Measurements from ENCODE around the gene PITPNM1.
"Not testable (repeated sequence)": the region's sequence is repeated elsewhere in the genome, so short reads cannot be mapped to it uniquely, and the experiment has no call there.

PITPNM1 gene

DNA sequence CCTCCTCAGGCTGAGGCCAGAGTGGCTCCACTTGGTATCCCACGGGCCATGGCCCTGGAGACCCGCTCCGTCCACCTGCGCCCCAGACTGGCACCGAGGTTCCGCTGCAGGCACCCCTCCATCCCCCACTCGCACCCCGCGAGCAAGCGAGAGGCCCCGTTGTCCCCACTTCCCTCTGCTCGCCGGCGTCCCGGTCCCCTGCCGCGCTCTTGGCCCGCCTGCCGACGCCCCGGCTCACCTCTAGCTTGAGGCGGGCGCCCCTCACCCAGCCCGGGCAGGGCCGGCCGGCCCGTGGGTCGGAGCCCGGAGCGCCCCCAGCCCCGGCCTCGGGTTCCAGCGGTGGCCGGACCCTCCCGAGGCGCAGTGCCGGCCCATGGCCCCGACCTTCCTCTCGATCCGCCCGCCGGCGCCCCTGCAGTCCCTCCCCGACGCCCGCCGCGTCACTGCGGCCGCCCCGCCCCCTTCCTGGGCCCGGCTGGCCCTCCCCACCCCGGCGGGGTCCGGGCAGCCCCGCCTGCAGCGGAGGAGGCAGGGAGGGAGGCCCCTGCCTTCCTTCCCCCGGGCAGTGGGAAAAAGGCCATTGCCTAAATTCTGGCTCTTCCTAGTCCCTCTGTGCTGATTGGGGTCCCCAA is at the start of gene PITPNM1:
Gene PITPNM1 (minus strand): TSS at position 414 of the 632 bp plus-strand sequence. CDS start 1,183 bp downstream, outside the sequence.
- DNase-seq (ENCODE audit: low read depth), result peak; percentile 55

DNA sequence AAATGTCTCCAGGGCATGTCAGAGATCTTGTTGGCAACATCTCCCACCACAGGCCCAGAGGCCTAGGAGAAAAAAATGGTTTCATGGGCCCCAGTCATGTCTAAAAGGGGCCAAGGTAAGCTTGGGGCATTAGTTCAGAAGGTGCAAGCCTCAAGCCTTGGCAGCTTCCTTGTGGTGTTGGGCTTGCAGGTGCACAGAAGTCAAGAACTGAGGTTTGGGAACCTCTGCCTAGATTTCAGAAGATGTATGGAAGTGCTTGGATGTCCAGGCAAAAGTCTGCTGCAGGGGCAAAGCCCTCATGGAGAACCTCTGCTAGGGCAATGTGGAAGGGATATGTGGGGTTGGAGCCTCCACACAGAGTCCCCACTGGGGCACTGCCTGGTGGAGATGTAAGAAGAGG is 46.5 kb upstream of the PITPNM1 start:
- DNase-seq (ENCODE audit: low read depth), result not testable (repeated sequence)

GRCh38 chr11:67551127-67551526 is 46.0 kb upstream of the PITPNM1 start:
- DNase-seq (ENCODE audit: low read depth), result no peak

GRCh38 chr11:67548555-67549110 is 43.5 kb upstream of the PITPNM1 start:
- no peak for DNase-seq (ENCODE audit: low read depth)

- not testable (repeated sequence) for DNase-seq (ENCODE audit: low read depth)
Measured at GRCh38 chr11:67548112-67548511, 42.9 kb upstream of the PITPNM1 start.

DNA sequence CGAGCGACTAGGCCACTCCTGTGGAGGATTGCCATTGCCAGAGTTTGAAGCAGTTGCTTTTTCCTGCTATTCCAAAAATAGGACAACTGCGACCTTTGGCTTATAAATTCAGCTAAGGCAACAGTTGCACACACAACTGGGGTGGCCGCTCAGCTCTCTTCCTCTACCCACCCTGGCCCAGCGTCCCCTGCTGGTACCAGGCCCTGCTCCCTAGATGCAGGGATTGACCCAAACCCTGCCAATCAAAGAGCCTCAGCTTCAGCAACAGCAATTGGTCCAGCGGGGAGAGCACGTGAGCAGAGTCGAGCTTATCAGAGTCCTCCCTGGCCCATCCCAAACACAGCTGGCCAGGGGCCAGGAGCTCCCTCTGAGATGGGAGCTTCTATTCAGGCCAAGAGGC is 40.1 kb upstream of the PITPNM1 start:
- no peak for DNase-seq (ENCODE audit: low read depth)

DNA sequence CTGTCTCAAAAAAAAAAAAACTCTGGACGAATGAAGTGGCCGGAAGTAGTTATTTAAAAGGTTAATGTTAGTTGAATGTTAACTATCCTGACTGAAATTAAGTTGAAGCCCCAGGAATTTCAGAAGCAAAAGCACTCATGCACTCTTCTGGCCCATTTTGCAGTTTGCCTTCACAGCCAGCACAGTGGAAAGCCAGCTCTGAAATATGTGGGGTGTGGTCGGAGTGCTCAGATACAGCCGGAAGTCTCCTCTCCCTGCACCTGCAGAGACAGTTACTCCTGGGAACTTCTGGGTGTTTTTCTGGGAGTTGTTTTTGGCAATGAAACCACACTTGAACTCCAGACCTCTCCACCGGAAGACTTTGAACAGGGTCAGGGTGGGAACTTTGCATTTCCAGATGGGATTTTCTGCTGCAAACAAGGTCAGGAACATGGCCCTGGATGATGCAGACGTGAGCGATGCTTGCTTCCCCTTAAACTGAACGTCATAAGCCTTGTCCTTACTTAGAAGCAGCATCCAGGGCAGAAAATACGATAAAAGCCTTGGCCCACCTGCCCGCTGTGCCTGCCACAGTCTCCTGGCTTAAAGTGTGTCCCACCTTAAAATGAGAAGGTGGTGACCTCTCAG is 39.6 kb upstream of the PITPNM1 start:
- no peak for DNase-seq (ENCODE audit: low read depth)

DNA sequence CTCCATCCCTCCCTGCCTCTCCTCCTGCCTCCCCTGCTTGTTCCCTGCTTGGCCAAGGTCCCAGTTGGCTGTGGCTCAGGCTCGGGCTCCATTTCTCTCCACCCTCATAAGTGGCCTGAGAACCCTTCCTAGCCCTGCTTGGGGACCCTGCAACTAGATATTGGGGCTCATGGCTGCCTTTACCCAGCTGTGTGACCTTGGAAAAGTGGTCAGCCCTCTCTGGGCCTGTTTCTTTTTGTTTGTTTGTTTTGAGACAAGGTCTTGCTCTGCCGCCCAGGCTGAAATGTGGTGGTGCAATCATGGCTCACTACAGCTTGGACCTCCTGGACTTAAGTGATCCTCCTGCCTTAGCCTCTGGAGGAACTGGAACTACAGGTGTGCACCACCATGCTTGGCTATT is 38.4 kb upstream of the PITPNM1 start:
- DNase-seq (ENCODE audit: low read depth), result no peak

- no peak for DNase-seq (ENCODE audit: low read depth)
Measured at GRCh38 chr11:67542971-67543370, 37.8 kb upstream of the PITPNM1 start.

DNA sequence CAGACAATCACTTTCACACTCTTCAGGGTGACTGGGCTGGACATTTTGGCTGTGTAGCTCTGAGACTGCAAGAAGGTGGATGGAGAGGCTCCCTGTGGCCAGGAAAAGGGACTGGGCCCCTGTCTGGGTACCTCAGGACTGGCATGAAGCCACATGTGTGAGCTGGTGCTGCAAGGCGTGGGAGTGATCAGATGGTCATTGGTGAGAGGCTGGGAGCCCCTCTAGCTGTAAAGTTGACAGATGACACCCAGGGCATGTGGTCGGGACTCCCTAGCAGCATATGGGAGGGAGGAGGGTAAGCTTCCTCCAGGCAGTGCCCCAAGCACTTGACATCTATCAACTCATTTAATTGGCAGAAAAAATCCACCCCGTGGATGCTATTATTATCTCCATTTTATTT is 37.0 kb upstream of the PITPNM1 start:
- no peak for DNase-seq (ENCODE audit: low read depth)

DNA sequence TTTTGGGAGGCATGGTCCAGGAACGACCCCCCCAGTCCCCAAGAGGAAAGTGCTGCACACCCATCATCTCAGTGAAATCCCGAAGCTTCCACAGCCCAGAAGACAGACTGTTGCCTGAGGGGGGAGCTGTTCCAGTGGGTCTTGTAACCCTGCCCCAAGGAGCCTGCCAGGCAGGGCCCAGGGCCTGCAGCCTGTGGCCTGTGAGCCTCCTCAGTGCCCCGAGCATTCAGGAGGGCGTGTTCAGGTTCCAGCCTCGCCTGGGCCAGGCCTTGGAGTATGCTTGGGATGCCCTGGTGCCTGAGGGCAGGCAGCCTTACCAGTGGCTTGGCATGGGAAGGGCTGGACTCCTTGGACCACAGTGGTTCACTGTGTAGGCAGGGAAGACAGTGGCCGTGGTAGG is 36.0 kb upstream of the PITPNM1 start:
- DNase-seq (ENCODE audit: low read depth), result no peak

GRCh38 chr11:67539550-67539949 is 34.4 kb upstream of the PITPNM1 start:
- DNase-seq (ENCODE audit: low read depth), result no peak

DNA sequence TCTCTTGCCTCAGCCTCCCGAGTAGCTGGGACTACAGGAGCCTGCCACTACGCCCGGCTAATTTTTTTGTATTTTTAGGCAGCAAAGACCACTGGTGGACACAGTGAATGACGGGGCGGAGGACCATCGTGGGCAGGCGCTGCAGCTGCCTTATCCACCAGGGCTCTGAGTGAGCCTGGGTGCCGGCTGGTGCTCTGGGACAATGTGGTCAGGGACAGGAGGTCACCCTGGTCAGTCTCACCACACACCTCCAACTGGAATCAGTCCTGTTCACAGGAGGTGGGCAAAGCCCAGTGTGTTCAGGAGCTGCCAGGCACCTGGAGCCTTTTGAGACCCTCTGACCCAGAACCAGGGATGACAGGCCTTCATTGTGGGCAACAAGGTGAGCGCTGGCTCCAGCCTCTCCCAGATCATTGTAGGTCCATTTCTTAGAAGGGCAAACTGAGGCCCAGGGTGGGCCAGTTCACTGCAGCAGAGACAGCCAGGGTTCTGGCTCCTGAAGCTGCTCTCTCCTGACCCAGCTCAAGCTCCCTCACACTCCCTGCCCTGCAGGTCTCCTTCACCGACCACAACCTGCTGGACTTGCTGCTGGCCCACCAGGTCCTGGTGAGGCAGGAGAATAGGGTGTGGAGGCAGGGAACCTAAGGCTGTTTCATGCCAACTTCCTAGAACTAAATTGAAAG is 33.8 kb upstream of the PITPNM1 start:
- DNase-seq (ENCODE audit: low read depth), result no peak

GRCh38 chr11:67538306-67538705 is 33.1 kb upstream of the PITPNM1 start:
- no peak for DNase-seq (ENCODE audit: low read depth)

DNA sequence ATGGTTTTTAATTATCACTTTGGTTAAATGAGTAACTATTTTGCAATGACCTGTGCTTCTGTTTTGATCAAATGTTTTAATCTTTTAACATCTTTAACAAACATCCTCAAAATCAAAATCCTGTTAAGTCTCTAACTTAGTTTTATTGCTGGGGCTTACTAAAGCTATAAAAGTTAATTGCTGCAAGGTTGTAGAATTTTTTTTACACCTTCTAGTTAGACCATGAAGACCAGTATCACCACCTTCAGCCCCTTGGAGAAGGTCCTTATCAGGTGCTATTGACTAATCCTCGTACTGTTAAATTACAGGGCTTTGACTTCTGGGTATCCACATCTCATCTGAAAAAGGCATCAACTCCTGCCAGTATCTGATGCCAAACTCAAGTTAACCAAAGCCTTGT is 30.4 kb upstream of the PITPNM1 start:
- DNase-seq (ENCODE audit: low read depth), result no peak

DNA sequence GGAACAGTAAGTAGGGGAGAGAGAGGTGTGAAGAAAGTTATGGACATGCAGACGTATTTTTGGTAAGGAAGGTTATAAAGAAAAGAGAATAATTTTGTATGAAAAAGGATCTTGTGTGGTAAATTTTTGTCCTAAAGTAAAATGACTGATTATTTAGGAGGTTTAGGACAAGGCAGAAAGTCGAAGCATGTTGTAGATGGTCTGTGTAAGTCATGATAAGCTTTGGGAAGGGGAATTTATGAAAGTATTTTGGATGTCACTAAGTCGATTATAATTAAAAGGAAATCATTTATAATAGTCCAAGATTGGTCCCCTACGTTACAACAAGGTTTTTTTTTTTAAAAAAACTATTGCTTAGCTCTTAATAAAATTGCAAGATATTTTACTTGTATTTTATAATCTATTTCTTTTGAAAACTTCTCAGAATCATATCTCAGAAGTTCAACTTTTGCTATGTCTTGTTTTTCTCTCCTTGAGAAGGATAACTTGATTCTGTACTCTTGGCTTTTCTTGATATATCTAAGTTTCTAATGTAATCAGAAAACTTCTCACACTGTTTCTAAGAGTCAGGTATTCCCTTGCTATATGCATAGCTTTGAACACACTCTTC is 29.0 kb upstream of the PITPNM1 start:
- no peak for DNase-seq (ENCODE audit: low read depth)

DNA sequence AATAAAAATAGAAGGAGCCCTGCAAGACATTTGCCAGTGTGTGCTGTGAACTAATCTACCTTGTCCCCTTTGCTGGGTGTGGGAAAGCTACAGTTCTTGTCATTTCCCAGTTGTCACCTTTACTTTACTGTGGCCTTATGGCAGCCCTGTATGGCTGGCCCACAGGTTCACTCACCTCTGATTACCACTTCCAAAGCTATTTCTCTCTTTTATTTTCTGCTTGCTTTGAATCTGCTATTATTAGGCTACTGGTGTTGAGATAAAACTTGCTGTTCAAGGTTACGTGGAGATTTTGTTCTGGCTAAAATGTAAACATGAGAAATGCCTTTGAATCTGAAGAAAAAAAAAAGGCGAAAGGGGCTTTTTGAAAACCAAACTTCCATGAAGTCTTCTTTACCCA is 27.7 kb upstream of the PITPNM1 start:
- DNase-seq (ENCODE audit: low read depth), result no peak

GRCh38 chr11:67530282-67530592 is 25.1 kb upstream of the PITPNM1 start:
- no peak for DNase-seq (ENCODE audit: low read depth)

DNA sequence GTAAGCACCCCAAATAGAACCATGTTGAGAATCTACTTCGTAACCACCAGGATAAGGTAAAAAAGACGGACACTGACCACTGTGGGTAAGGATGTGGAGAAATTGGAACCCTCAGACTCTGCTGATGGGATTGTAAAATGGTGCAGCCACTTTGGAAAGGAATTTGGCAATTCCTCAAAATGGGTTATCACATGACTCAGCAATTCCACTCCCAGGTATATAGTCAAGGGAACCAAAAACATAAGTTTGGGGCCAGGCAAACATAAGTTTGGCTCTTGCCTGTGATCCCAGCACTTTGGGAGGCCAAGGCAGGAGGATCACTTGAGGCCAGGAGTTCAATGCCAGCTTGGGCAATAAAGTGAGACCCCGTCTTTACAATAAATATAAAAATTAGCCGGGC is 23.2 kb upstream of the PITPNM1 start:
- no peak for DNase-seq (ENCODE audit: low read depth)

DNA sequence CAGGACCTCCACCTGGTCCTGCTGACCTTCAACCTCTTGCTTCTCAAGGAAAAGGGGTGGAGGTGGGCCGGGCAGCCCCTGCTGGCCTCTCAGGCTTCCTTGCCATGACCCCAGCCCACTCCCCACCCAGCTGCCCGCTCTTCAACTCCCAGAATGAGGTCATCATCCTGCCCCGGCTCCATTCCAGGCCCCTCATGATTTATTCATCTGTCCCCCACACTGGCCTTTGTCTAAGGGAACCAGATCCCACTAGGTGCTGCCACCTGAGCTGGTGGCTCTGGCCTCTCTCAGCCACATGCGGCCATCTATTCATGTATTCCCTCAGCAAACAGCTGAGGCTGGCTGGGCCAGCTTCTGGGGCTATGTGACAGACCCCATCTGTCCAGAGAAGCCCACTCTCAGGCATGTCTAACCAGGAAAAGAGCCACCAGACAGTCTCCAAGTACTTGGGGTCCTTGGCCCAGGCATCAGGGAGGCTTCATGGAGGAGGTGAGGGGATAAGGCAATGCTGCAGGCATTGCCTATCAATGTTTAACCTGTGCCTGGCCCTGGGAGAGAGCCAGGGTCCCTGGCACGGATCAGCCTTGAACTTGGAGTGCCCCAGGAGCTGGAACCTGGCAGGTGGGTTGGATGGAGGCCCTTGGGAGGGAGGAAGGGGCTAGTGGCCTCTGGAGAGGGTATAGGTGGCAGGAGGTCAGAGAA is 20.3 kb upstream of the PITPNM1 start:
- no peak for DNase-seq (ENCODE audit: low read depth)

DNA sequence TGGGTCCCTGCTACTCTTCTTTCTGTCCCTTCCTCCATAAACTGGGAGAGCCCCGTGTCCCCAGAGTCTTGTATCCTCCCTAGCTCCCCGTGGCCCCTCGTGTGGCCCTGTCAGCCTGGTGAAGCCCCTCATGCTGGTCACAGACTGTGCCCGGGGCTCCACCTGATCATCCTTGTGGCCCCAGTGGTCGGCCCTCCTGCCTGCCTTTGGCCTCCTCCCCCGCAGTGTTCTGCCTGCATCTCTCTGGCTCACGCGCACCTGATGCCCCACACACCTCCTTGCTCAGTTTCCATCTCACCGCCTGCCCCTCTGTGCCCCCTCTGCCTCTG is 19.3 kb upstream of the PITPNM1 start:
- DNase-seq (ENCODE audit: low read depth), result no peak
